Right atrium auricular region (tissue), 2 donors: ENCODE results near the gene CORO7. TPM values are rescaled to one million over a fixed set of nuclear protein-coding genes. Genes with fewer than 3 reads are reported as not detected.

Source experiments
- DNase-seq: peaks from one replicate; pipeline ENCODE4 v3.0.0-alpha.2; 2019; ENCODE audit warnings: low spot score
- H3K27ac ChIP-seq, 2 donors: fragments of 200-600 bp; sonication (generic); 1 replicate in 1 of 2; 2 replicates in 1 of 2; pipeline ENCODE4 v1.5.1; 2016 to 2019
- H3K27me3 ChIP-seq, 2 donors: fragments of 200-600 bp; sonication (generic); one replicate each; pipeline versions ENCODE4 v1.5.1 to v1.6.0; 2017 to 2019
- H3K36me3 ChIP-seq: fragments of 200-600 bp; sonication (generic); one replicate; pipeline ENCODE4 v1.5.1; 2016
- H3K4me1 ChIP-seq, 2 donors: fragments of 200-600 bp; sonication (generic); one replicate each; pipeline versions ENCODE4 v1.5.1 to v1.6.0; 2017 to 2019
- H3K4me3 ChIP-seq, 2 donors: fragments of 200-600 bp; sonication (generic); 1 replicate in 1 of 2; 2 replicates in 1 of 2; pipeline ENCODE4 v1.5.1; 2017 to 2019; ENCODE audit warnings: mild to moderate bottlenecking in 1 of 2, moderate library complexity in 1 of 2
- H3K9me3 ChIP-seq, 2 donors: fragments of 200-600 bp; sonication (generic); one replicate each; pipeline ENCODE4 v1.5.1; 2019
- CTCF ChIP-seq, 2 donors: fragments of 200-600 bp; sonication (generic); IDR thresholded peaks; one replicate each; pipeline ENCODE4 v1.5.1; 2019; ENCODE audit warnings: antibody characterized with exemption in 2 of 2
- total RNA-seq, 2 donors: library from RNA; depleted of rRNA; stranded (reverse); fragments of >200 nt; gene quantifications; one replicate each; pipeline ENCODE4 v1.1.0, GENCODE V29; 2016

CORO7 gene
- total RNA-seq, 2 donors from 2014 or later, result 10.3 TPM

GRCh38 chr16:4327386-4328045 is 88.9 kb downstream of the CORO7 start:
- Histone ChIP-seq H3K27me3 (no peaks in the 10 kb centered on the region), H3K4me1 (peaks cover 0 to 80% of the 10 kb centered on the region in 2 donors), H3K27ac (peak overlapping the region; percentile 84 to 90), H3K4me3 (peak overlapping the region; percentile 32 to 50), H3K9me3 (no peaks in the 10 kb centered on the region), H3K36me3 (peaks cover 6% of the 10 kb centered on the region)
- no peak for TF ChIP-seq CTCF (IDR thresholded peaks at IDR 0.05)
- DNase-seq, result no peak

- Histone ChIP-seq H3K4me3 (no peak overlapping the region), H3K4me1 (peaks cover 0 to 97% of the 10 kb centered on the region in 2 donors)
These were observed 91.1 kb downstream of the CORO7 start for GRCh38 chr16:4325253-4325758.

GRCh38 chr16:4324492-4325252 is 91.7 kb downstream of the CORO7 start:
- Histone ChIP-seq H3K27me3 (no peaks in the 10 kb centered on the region), H3K27ac (peak overlapping the region; percentile 80 to 89), H3K4me3 (no peak overlapping the region), H3K9me3 (no peaks in the 10 kb centered on the region), H3K36me3 (no peaks in the 10 kb centered on the region), H3K4me1 (peaks cover 0 to 97% of the 10 kb centered on the region in 2 donors)
- no peak for TF ChIP-seq CTCF (IDR thresholded peaks at IDR 0.05)
- no peak for DNase-seq

More at GRCh38 chr16:4325253-4325758, 91.1 kb downstream of the CORO7 start:
- DNase-seq, result no peak
- Histone ChIP-seq H3K36me3 (no peaks in the 10 kb centered on the region), H3K27ac (peak overlapping the region; percentile 80 to 89), H3K27me3 (no peaks in the 10 kb centered on the region), H3K9me3 (no peaks in the 10 kb centered on the region)
- no peak for TF ChIP-seq CTCF (IDR thresholded peaks at IDR 0.05)

- H3K9me3 ChIP-seq, result no peaks in the 10 kb centered on the region
- no peak for DNase-seq
- no peaks in the 10 kb centered on the region for H3K36me3 ChIP-seq
- TF ChIP-seq CTCF (IDR thresholded peaks at IDR 0.05), result no peak
- H3K27ac ChIP-seq, result peak overlapping the region; percentile 80 to 89
- H3K4me1 ChIP-seq, result peaks cover 0 to 97% of the 10 kb centered on the region in 2 donors
- H3K4me3 ChIP-seq, result no peak overlapping the region
- no peaks in the 10 kb centered on the region for H3K27me3 ChIP-seq
These were observed 92.4 kb downstream of the CORO7 start for GRCh38 chr16:4323845-4324488.

- no peaks in the 10 kb centered on the region for H3K36me3 ChIP-seq
- no peaks in the 10 kb centered on the region for H3K9me3 ChIP-seq
- H3K27ac ChIP-seq, result peak overlapping the region; percentile 80 to 89
- H3K4me1 ChIP-seq, result peaks cover 0 to 97% of the 10 kb centered on the region in 2 donors
- no peak for TF ChIP-seq CTCF (IDR thresholded peaks at IDR 0.05)
- no peak for DNase-seq
- no peak overlapping the region for H3K4me3 ChIP-seq
- H3K27me3 ChIP-seq, result no peaks in the 10 kb centered on the region
These were observed 93.1 kb downstream of the CORO7 start for GRCh38 chr16:4323071-4323844.
